Measurements from ENCODE around the gene GPR161. TPM values are rescaled to one million over a fixed set of nuclear protein-coding genes. Genes with fewer than 3 reads are reported as not detected.

Gene GPR161
- total RNA-seq, 1 experiment from 2014 or later = 2.4 TPM

DNA sequence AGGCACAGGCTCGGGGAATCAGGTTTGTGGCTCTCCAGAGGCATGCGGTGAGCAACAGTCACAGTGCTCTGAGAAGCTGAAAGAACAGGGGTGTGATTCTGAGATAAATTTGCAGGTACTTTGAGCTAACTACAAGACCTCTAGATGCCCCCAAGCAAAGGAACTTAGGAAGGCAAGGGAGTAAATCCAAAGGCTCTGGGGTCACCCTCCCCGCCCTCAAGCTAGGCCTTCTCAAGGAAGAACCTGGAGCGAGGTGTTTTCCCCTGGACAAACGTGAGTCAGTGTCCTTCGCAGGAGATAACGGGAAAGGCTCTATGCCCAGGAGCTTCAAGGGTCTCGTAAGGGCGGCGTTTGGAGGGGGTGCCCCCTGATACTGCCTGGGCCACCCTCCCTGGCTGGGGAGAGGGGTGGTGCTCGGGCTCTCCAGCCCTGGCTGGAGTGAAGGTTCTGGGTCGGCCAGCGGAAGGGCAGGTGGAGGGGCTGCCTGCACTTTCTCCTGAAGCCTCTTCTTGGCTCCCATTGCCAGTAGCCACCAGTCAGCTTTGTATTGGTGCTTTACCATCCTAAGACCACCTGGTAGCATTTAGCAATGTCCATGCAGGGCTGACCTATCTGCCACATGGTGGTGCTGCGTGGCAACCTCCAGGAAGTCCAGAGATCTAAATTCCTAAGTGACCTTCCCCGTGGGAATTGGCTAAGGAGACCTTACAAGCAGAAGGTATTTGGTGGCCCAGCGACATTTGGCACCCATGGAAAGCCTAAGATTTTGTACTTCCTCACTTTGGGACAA, 44.0 kb downstream of the GPR161 start:
- TF ChIP-seq, protein P1, sequence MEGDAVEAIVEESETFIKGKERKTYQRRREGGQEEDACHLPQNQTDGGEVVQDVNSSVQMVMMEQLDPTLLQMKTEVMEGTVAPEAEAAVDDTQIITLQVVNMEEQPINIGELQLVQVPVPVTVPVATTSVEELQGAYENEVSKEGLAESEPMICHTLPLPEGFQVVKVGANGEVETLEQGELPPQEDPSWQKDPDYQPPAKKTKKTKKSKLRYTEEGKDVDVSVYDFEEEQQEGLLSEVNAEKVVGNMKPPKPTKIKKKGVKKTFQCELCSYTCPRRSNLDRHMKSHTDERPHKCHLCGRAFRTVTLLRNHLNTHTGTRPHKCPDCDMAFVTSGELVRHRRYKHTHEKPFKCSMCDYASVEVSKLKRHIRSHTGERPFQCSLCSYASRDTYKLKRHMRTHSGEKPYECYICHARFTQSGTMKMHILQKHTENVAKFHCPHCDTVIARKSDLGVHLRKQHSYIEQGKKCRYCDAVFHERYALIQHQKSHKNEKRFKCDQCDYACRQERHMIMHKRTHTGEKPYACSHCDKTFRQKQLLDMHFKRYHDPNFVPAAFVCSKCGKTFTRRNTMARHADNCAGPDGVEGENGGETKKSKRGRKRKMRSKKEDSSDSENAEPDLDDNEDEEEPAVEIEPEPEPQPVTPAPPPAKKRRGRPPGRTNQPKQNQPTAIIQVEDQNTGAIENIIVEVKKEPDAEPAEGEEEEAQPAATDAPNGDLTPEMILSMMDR (IDR thresholded peaks at IDR 0.05) = peak; percentile 64; the same call in 1 of the 2 replicates
- no peak for TF ChIP-seq TCF7L2 (IDR thresholded peaks at IDR 0.05; ENCODE audit: low read depth, low read length)
- Histone ChIP-seq H3K4me1 (ENCODE audit: control insufficient read depth, insufficient read depth, low read length) (peaks cover 5% of the 10 kb centered on the region), H3K9me3 (ENCODE audit: control insufficient read depth, insufficient read depth, low read depth, low read length) (no peaks in the 10 kb centered on the region), H3K4me3 (ENCODE audit: low read depth in 2 of 2, low read length in 2 of 2) (no peak overlapping the region), H3K27me3 (ENCODE audit: control insufficient read depth, insufficient read depth, low read length) (peaks cover 3% of the 10 kb centered on the region; the same call in 1 of the 2 replicates), H3K27ac (ENCODE audit: low read length) (no peak overlapping the region), H3K36me3 (ENCODE audit: control insufficient read depth, insufficient read depth, low read length) (no peaks in the 10 kb centered on the region)
- no peak for DNase-seq (ENCODE audit: low read depth, low spot score)
- BruUV-seq (replicated peaks) = no TSS peak
- intact Hi-C loops (cut with micrococcal nuclease; ENCODE audit: unreplicated experiment) = no loop called here
- in situ Hi-C loops (cut with HindIII; ENCODE audit: low pct_unique_long_range_greater_than_20kb, low sequenced_read_pairs) = no loop called here
- POLR2A ChIA-PET = no interaction called here
- ATAC-seq = peak; percentile 32; the same call in 1 of the 2 replicates
- CTCF ChIA-PET = interaction anchor here (0.6 to 1.0 kb wide), 2 partner anchors 11 to 49 kb away, joined by 4 to 6 read pairs; no protein-coding TSS in a partner anchor

DNA sequence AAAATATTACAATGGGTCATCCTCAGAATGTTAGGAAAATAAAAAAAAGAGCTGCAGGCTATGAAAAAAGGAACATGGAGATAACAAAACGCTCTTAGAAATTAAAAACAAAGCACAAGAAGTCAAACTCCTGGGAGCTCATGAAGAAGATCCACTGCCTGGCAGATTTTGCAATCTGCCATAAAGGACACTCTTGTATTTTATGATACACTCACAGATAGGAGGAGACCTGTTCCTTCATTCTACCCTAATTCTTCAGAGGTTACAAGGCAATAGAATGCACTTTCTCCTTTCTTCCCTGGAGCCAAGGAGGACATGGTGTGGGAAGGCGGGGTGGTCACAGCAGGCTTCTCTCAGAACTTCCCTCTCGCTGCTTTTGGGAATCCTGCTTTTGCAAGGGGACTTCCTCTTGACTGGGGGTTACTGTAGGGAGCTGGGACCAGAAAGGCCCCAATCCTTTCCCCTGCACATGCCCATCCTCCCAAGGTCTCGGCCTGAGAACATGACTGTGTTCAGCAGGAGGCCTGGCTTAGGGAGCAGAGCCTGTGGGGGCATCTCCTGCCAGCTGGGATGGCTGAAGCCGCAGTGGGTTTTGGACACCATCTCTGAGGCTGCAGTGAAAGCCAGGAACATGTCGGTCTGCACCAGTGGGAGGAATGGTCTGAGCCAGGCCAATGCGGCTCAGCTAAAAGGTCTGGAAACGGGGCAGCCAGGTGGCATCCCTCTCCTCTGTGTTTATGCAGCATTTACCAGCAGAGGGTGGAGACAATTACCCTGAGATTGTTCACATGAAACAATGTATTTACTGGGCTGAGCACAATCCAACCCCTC, 44.8 kb downstream of the GPR161 start:
- DNase-seq (ENCODE audit: low read depth, low spot score) (no peak), ATAC-seq (no peak)
- peaks cover 5% of the 10 kb centered on the region for H3K4me1 ChIP-seq (ENCODE audit: control insufficient read depth, insufficient read depth, low read length)
- intact Hi-C loops (cut with micrococcal nuclease; ENCODE audit: unreplicated experiment) = no loop called here
- ChIA-PET POLR2A (no interaction called here), CTCF (interaction anchor here (1.0 kb wide), 1 partner anchor 10 kb away, joined by 6 read pairs; no protein-coding TSS in a partner anchor)
- H3K36me3 ChIP-seq (ENCODE audit: control insufficient read depth, insufficient read depth, low read length) = no peaks in the 10 kb centered on the region
- no peak overlapping the region for H3K4me3 ChIP-seq (ENCODE audit: low read depth in 2 of 2, low read length in 2 of 2)
- peaks cover 3% of the 10 kb centered on the region; the same call in 1 of the 2 replicates for H3K27me3 ChIP-seq (ENCODE audit: control insufficient read depth, insufficient read depth, low read length)
- H3K27ac ChIP-seq (ENCODE audit: low read length) = no peak overlapping the region
- in situ Hi-C loops (cut with HindIII; ENCODE audit: low pct_unique_long_range_greater_than_20kb, low sequenced_read_pairs) = no loop called here
- no TSS peak for BruUV-seq (replicated peaks)
- H3K9me3 ChIP-seq (ENCODE audit: control insufficient read depth, insufficient read depth, low read depth, low read length) = no peaks in the 10 kb centered on the region
- TF ChIP-seq POLR2AphosphoS5 (IDR thresholded peaks at IDR 0.05; ENCODE audit: low read depth, low read length) = no peak
- TF ChIP-seq, protein P1 (IDR thresholded peaks at IDR 0.05) = no peak
- TF ChIP-seq, protein P2, sequence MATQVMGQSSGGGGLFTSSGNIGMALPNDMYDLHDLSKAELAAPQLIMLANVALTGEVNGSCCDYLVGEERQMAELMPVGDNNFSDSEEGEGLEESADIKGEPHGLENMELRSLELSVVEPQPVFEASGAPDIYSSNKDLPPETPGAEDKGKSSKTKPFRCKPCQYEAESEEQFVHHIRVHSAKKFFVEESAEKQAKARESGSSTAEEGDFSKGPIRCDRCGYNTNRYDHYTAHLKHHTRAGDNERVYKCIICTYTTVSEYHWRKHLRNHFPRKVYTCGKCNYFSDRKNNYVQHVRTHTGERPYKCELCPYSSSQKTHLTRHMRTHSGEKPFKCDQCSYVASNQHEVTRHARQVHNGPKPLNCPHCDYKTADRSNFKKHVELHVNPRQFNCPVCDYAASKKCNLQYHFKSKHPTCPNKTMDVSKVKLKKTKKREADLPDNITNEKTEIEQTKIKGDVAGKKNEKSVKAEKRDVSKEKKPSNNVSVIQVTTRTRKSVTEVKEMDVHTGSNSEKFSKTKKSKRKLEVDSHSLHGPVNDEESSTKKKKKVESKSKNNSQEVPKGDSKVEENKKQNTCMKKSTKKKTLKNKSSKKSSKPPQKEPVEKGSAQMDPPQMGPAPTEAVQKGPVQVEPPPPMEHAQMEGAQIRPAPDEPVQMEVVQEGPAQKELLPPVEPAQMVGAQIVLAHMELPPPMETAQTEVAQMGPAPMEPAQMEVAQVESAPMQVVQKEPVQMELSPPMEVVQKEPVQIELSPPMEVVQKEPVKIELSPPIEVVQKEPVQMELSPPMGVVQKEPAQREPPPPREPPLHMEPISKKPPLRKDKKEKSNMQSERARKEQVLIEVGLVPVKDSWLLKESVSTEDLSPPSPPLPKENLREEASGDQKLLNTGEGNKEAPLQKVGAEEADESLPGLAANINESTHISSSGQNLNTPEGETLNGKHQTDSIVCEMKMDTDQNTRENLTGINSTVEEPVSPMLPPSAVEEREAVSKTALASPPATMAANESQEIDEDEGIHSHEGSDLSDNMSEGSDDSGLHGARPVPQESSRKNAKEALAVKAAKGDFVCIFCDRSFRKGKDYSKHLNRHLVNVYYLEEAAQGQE (IDR thresholded peaks at IDR 0.05; ENCODE audit: insufficient read depth in 1 of 2, low read depth in 2 of 2, low read length in 1 of 2) = no peak
- no peak for TF ChIP-seq TCF7L2 (IDR thresholded peaks at IDR 0.05; ENCODE audit: low read depth, low read length)
- TF ChIP-seq SIN3A (IDR thresholded peaks at IDR 0.05; ENCODE audit: borderline replicate concordance, insufficient read depth, low read depth, low read length) = no peak
